Measurements from ENCODE around the gene CCDC82. TPM values are rescaled to one million over a fixed set of nuclear protein-coding genes. Genes with fewer than 3 reads are reported as not detected.
A peak's percentile ranks its signal among the peaks of the same experiment; 100 is the strongest.

Gene CCDC82
- total RNA-seq, 1 donor from 2014 or later = 25.6 TPM

- H3K36me3 Mint-ChIP-seq = peaks cover 31% of the 10 kb centered on the region
Measured at GRCh38 chr11:96358321-96358720, 31.4 kb downstream of the CCDC82 start.

DNA sequence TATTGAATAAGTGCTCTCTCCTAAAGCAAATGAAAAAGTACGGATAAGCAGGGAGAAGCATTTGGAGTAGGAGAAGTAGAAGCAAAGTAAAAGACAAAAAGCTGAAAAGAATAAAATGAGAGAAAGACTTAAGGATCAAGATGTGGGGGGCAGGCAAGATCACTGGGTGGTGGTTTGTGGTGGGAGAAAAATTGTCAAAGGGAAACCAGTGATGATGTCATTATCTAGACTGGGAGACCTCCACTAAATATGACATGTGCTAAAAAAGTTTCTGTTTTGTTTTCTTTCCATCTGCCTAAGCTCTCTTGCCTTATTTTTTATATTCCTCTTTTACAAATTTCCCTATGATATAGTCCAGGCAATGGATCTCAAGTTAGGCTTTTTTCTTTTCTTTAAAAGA lies 31.9 kb downstream of the CCDC82 start:
- no peak for TF ChIP-seq CTCF (IDR thresholded peaks at IDR 0.05; ENCODE audit: unreplicated experiment)
- no peak for DNase-seq (ENCODE audit: low spot score in 2 of 2, unreplicated experiment in 2 of 2)
- H3K36me3 Mint-ChIP-seq = peaks cover 31% of the 10 kb centered on the region
- H3K4me3 Mint-ChIP-seq = no peak overlapping the region
- no peak overlapping the region for H3K27ac Mint-ChIP-seq
- H3K4me1 Mint-ChIP-seq = peaks cover 2% of the 10 kb centered on the region
- no peaks in the 10 kb centered on the region for H3K27me3 Mint-ChIP-seq (ENCODE audit: low read depth)
- no peaks in the 10 kb centered on the region for H3K9me3 Mint-ChIP-seq

More at GRCh38 chr11:96358321-96358720, 31.4 kb downstream of the CCDC82 start:
- no peak for TF ChIP-seq CTCF (IDR thresholded peaks at IDR 0.05; ENCODE audit: unreplicated experiment)
- Mint-ChIP-seq H3K4me3 (no peak overlapping the region), H3K27ac (no peak overlapping the region), H3K27me3 (ENCODE audit: low read depth) (no peaks in the 10 kb centered on the region), H3K9me3 (no peaks in the 10 kb centered on the region), H3K4me1 (peaks cover 2% of the 10 kb centered on the region)
- no peak for DNase-seq (ENCODE audit: low spot score in 2 of 2, unreplicated experiment in 2 of 2)

DNA sequence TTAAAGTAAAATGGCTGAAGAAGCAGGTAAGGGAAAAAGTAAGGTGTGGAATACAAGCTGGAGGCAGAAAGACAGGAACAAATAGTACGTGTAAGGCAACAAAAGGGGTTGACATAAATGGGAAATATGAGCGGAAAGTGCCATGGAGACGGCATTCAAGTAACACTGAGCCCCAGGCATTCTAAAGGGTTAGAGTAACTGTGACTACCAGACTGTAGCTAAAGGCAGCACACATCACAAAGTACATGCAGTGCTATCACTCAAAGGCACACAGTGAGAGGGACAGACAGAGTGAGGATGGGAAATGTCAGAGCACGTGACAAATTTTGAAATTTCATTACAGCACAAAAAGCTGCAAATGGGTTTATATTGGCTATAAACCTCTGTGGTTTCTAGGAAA lies 32.9 kb downstream of the CCDC82 start:
- H3K27ac Mint-ChIP-seq = no peak overlapping the region
- no peak for DNase-seq (ENCODE audit: low spot score in 2 of 2, unreplicated experiment in 2 of 2)
- no peaks in the 10 kb centered on the region for H3K9me3 Mint-ChIP-seq
- H3K27me3 Mint-ChIP-seq (ENCODE audit: low read depth) = no peaks in the 10 kb centered on the region
- H3K4me1 Mint-ChIP-seq = peaks cover 2% of the 10 kb centered on the region
- TF ChIP-seq CTCF (IDR thresholded peaks at IDR 0.05; ENCODE audit: unreplicated experiment) = no peak
- H3K36me3 Mint-ChIP-seq = peaks cover 34% of the 10 kb centered on the region
- H3K4me3 Mint-ChIP-seq = no peak overlapping the region

DNA sequence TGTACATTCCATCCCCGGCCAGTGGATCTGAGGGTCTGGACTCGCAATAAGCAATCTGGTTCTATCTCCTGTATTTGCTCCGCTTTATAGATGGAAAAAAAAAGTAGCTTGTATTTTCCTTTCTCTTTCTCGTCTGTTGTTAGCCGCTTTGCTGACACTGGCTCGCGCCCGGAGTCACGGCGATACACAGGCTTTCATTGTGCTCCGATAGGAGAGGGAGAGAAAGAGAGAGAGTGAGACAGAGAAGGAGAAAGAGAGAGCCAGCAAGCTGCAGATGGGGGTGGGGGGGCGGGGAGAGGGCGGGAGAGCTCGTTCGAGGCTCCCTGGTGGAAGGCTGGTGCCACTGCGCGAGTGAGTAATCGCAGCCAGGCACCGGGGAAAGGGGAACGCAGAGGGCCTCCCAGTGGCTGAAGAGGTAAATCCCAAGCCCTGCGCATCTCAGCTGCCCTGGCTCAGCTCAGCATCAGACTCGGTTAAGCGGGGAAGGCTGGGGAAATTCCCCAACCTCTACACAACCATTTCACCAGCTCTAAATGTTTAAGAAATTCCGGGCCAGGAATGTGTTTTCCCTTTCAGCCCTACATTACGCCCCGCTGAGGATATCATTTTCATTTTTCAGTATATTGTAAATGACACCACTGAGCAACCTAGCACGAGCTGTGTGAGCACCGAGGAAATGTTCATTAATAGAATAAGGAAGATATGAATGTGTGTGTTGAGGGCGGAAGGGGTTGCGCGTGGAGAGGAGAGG lies 46.6 kb downstream of the CCDC82 start, which contains the start of gene MAML2:
MAML2 (minus strand) TSS at position 235 of the 751 bp plus-strand sequence. CDS start 1,300 bp downstream, outside the sequence.
- peak; percentile 78 to 87 for DNase-seq (ENCODE audit: low spot score in 2 of 2, unreplicated experiment in 2 of 2)
- TF ChIP-seq CTCF (IDR thresholded peaks at IDR 0.05; ENCODE audit: unreplicated experiment) = peak; percentile 75
- no peaks in the 10 kb centered on the region for H3K27me3 Mint-ChIP-seq (ENCODE audit: low read depth)
- H3K4me3 Mint-ChIP-seq = peak within 1 kb of the TSS; percentile 97
- peaks cover under 1% of the 10 kb centered on the region for H3K9me3 Mint-ChIP-seq
- H3K27ac Mint-ChIP-seq = peak within 1 kb of the TSS; percentile 97
- H3K4me1 Mint-ChIP-seq = peaks cover 40% of the 10 kb centered on the region
- H3K36me3 Mint-ChIP-seq = peaks cover 2% of the 10 kb centered on the region

DNA sequence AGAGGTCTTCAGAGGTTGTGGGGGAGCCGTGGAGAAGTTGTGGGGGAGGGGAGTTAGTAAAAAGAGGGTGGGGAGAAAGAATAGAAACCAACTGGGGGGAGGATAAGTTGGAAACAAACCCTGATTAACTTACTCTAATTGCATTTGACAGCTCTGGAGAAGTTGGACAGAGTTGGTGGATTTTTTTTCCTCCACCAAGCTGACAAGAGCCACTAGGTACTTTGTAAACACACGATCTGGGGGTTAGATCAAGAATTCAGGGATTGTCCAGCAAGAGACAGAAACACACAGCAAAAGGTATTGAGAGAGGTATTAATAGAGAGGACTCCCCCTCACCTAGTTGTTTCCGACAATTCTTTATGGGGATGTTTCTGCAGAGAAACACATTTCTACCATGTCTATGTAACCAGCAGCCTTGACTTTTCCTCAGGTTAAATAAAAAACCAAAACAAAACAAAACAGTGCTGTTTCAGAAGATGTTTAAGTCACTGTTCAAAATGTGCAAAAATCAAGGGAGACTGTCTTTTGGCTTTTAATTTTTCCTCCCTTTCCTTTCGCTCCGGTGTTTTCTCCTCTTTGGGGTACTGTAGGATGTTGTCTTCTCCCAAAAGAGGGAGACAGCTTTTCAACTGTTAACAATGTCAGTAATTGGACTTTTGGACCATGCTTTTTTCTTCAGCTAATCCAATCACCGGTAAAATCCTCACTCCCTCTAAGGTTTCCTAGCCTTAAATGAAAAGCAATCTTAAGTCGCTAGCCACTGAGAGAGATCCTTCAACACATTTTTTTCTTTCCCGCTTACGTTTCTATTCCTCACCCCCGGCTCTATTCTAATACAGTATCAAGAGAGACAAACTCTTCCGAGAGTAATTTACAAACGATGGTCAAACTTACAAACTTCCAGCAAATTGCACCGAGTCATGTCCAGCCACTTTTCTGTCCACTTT lies 47.4 kb downstream of the CCDC82 start:
- no peak for TF ChIP-seq CTCF (IDR thresholded peaks at IDR 0.05; ENCODE audit: unreplicated experiment)
- no peaks in the 10 kb centered on the region for H3K27me3 Mint-ChIP-seq (ENCODE audit: low read depth)
- H3K36me3 Mint-ChIP-seq = no peaks in the 10 kb centered on the region
- no peaks in the 10 kb centered on the region for H3K9me3 Mint-ChIP-seq
- H3K4me1 Mint-ChIP-seq = peaks cover 49% of the 10 kb centered on the region
- DNase-seq (ENCODE audit: low spot score in 2 of 2, unreplicated experiment in 2 of 2) = no peak
- H3K4me3 Mint-ChIP-seq = peak overlapping the region; percentile 97
- peak overlapping the region; percentile 97 for H3K27ac Mint-ChIP-seq
